GM18951 (cell line): ENCODE data around the gene CCDC171.
"Not testable (repeated sequence)": the region's sequence is repeated elsewhere in the genome, so short reads cannot be mapped to it uniquely, and the experiment has no call there.

Experiments used
- POLR2A ChIP-seq: IDR thresholded peaks from 4 replicates; pipeline ENCODE4 v1.6.1; 2011; ENCODE audit warnings: mild to moderate bottlenecking; ENCODE audit not compliant: insufficient read length, insufficient read depth; ENCODE audit errors: extremely low read depth
- in situ Hi-C: fragments of 300-500 bp; cut with MboI; formaldehyde crosslinking; loops from one replicate; pipeline ENCODE4 v1.12.0; 2022; ENCODE audit warnings: low sequenced_read_pairs, mixed read lengths, inconsistent platforms; ENCODE audit not compliant: unreplicated experiment

Gene CCDC171

DNA sequence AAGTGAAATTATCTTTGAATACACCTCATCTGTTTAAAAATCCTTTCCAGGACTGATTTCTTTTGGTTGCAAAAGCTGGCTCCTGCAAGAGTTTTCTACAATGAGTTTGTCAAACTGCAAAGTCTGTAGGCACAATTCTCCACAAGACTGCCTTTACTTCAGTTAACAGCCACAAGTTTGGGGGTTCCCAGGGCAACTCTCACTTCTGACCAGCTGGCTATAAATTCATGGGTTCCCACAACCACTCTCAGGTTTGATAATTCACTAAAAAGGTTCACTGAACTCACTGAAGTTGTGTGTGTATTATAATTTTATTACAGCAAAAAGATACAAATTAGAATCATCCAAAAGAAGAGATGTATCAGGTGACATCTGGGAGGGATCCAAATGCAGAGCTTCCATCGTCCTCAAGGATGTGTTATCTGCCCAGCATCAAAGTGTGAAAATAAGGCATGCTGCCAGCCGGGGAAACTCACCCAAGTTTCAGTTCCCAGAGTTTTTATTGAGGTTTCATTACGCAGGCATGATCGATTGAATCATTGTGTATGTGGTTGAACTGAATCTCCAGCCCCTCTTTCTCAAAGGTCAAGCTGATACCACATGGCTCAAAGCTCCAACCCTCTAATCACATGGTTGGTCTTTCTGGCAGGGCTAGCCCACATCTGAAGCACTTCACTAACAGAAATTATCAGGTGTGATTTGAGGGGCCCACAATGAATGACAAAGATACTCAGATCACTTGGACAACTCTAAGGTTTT is 23.1 kb upstream of the CCDC171 start:
- no peak for TF ChIP-seq POLR2A
- in situ Hi-C loops, result no loop called here

DNA sequence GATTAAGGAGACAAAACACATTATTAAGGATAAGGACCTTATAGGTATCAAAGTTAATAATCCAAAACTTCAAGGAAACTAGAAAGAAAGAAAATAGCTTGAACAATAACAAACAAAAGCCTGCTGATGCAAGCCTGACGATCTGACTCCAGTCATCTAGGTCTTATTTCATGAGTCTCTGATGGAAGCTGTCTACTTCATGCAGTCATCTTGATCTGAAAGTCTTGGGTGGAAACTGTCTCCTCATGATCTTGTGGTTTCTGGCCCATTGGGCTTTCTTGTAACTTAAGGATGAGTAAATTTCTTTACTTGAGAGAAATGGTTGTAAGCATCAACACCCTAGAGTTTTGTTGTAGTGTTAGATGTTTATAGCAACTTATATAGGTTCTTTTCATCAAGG is 21.5 kb upstream of the CCDC171 start:
- in situ Hi-C loops, result no loop called here
- no peak for TF ChIP-seq POLR2A

GRCh38 chr9:15541872-15542271 is 11.0 kb upstream of the CCDC171 start:
- in situ Hi-C loops, result no loop called here
- no peak for TF ChIP-seq POLR2A

DNA sequence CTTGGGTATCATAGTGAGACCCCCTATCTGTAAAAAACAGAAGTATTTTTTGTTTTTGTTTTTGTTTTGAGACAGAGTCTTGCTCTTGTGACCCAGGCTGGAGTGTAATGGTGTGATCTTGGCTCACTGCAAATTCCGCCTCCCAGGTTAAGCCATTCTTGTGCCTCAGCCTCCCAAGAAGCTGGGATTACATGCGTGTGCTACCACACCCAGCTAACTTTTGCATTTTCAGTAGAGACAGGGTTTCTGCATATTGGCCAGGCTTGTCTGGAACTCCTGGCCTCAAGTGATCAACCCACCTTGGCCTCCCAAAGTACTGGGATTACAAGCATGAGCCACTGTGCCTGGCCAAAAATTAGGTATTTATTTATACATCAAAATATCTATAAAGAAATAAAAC is 10.2 kb upstream of the CCDC171 start:
- in situ Hi-C loops, result no loop called here
- TF ChIP-seq POLR2A, result no peak

GRCh38 chr9:15543047-15543813 is 9.6 kb upstream of the CCDC171 start:
- TF ChIP-seq POLR2A, result no peak
- in situ Hi-C loops, result no loop called here

GRCh38 chr9:15549611-15550010 is 3.2 kb upstream of the CCDC171 start:
- no peak for TF ChIP-seq POLR2A
- in situ Hi-C loops, result no loop called here

- in situ Hi-C loops, result no loop called here
- TF ChIP-seq POLR2A, result no peak
Measured at GRCh38 chr9:15553528-15553898, 670 bp downstream of the CCDC171 start.

GRCh38 chr9:15570769-15571168 is 17.9 kb downstream of the CCDC171 start:
- TF ChIP-seq POLR2A, result no peak
- in situ Hi-C loops, result no loop called here

- TF ChIP-seq POLR2A, result no peak
- in situ Hi-C loops, result no loop called here
Measured at GRCh38 chr9:15572200-15572770, 19.4 kb downstream of the CCDC171 start.

GRCh38 chr9:15576350-15577050 is 23.7 kb downstream of the CCDC171 start:
- no peak for TF ChIP-seq POLR2A
- in situ Hi-C loops, result no loop called here

DNA sequence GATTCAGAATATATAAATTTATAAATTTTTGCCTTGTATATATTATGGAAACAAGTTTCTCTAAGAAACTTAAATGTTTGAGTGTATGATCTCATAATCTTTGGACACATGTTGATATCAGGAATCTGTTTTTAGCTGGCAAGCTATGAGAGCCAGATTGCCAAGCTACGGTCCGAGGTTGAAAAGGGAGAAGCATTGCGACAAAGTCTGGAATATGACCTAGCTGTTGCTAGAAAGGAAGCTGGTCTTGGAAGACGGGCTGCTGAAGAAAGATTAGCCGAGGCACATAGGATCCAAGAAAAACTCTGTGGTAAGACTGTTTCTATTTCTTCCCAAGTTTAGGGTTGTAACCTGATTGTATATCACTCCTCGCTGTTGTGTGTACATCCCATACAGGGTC is 25.9 kb downstream of the CCDC171 start:
- in situ Hi-C loops, result no loop called here
- TF ChIP-seq POLR2A, result no peak

DNA sequence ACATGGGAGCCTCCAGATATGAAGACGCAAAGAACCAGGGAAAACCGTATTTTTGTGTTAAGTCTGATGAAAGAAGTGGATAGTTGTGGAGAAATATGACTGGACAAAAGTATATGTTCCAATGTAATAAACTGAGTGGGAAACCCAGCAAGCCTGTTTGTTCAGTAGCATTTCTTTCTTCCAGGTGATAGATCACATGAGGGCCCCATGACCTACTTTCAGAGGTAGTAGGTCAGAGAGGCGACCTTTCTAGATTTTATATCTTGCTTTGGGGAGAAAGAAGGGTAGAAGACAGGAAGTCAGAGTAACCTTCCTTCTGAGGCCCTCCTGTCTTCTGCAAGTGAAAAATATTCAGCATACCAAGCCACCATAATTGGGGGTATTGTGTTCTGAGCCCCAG is 31.5 kb downstream of the CCDC171 start:
- in situ Hi-C loops, result no loop called here
- TF ChIP-seq POLR2A, result no peak

DNA sequence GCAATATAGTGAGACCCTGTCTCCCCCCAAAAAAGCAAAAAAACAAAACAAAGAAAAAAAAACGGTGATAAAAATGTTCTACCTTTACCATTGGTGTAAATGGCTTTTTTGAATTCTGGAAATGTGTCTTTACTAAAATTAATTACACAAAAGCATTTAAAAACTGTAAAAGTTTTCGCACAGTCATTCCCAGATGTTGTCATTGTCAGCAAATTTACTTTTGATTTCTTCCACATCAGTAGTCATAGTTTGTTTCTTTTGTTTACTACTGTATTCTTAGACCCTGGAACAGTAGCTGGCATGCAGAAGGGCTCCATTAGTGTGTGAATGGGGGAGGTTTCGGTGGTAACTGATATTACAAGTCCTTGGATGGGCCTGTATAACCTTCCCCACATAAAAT is 39.5 kb downstream of the CCDC171 start:
- TF ChIP-seq POLR2A, result no peak
- in situ Hi-C loops, result no loop called here

DNA sequence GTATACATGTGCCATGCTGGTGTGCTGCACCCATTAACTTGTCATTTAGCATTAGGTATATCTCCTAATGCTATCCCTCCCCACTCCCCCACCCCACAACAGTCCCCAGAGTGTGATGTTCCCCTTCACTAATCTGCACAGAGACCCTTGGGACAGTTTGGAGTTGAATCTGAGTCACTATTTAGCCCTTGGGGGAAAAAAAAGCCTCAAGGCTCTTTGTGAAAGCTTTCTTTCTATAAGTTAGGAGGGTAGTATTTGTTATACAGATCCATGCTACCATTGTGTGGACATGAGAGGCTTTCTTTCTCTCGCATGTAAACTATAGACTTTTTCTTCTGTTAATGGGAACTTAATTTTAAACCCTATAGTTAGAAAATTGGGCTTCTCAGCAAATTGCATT is 40.1 kb downstream of the CCDC171 start:
- in situ Hi-C loops, result not testable (repeated sequence)

GRCh38 chr9:15600666-15601330 is 48.0 kb downstream of the CCDC171 start:
- in situ Hi-C loops, result loop anchor here (25.0 kb wide), 1 partner anchor 388 kb away; no protein-coding TSS in a partner anchor
